Activated CD8-positive, alpha-beta memory T cell treated with anti-CD3 and anti-CD28 coated beads, Interleukin-2, amount 50 U/mL, for 24 hours (primary cell): Measurements from ENCODE around the gene F10.
"Not testable (repeated sequence)": the region's sequence is repeated elsewhere in the genome, so short reads cannot be mapped to it uniquely, and the experiment has no call there.

Experiments
- DNase-seq: peaks from one replicate; pipeline ENCODE4 v3.0.0-alpha.2; 2020; ENCODE audit errors: extremely low read depth

F10 gene

DNA sequence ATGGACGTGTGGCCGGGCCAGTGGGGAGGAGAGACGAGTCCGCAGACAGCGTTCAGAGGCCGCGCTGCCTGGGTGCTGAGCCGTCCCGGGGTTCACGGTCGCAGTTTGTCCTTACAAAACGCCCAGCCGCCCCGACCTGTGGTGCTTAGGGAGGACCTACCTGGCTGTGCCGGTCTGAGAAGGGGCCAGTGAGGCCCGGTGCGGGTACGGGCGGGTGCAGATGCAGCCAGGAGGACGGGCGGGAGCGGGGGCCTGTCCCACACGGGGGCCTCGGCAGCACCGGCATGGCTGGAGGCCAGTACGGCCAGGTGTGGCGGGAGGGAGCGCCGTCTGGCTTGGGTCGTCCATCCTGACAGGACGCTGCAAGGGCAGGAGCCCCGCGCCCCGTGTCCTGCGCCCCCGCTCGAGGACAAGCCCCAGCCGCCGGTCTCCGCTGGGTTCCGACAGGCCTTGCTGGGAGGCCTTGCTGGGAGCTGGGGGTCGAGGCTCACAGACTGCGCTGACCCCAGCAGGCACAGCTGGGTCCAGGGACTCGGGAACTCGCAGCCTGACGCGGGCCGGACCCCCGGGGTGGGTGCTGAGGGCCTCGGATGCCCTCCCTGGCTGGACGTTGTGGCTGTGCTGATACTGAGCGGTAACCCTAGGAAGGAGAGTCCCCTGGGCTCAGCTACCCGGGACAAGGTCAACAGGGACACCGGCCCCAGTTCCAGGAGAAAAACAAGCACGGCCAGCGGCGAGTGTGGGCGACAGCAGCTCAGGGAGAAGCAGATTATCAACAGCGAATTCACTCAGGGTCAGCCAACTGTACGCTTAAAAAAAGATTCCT is 30.6 kb downstream of the F10 start:
- no peak for DNase-seq

DNA sequence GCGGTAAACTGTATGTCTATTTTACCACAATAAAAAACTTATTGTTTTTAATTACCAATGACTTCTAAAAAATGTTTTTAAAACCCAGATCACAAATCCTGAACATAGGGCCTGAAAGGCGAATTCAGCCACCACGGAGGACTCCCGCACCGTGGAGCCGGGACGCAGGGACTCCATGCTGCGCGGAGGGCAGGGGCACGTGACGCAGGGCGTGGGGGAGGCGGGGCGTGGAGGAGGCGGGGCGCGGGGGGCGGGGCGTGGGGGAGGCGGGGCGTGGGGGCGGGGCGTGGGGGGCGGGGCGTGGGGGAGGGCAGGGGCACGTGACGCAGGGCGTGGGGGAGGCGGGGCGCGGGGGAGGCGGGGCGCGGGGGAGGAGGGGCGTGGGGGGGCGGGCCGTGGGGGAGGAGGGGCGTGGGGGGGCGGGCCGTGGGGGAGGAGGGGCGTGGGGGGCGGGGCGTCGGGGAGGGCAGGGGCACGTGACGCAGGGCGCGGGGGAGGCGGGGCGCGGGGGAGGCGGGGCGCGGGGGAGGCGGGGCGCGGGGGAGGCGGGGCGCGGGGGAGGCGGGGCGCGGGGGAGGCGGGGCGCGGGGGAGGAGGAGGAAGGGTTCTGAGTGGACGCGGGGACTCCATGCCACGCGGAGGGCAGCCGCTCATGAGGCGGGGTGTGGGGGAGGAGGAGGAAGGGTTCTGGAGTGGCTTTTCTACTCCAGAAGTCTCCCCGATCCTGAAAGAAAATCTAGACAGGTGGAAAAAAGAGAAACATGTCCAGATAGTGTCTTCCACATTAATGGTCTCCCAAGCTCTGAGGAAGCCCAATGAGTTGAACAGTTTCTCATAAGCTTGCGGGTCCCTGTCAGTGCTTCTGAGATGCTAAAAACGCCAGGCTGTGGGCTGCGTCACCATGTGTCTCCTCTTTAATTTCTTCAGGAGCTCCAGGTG is 31.5 kb downstream of the F10 start:
- DNase-seq = no peak

DNA sequence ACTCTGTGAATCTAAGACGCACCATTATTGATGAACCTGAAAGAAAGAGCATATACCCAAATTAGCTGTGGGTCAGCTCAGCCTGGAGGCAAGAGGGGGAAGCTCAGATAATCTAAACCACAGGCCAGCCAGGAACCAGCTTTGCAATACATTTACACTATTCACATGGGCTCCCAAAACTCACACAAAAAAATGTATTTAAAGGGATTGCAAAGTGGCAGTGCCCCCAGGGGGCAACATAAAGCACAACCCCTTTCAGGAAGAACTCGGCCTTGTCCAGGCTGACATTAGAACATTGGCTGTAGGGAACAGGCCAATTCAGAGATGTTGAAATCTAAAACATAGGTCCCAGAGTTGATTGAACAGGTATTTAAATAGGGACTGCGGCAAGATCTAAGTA is 32.6 kb downstream of the F10 start:
- no peak for DNase-seq

DNA sequence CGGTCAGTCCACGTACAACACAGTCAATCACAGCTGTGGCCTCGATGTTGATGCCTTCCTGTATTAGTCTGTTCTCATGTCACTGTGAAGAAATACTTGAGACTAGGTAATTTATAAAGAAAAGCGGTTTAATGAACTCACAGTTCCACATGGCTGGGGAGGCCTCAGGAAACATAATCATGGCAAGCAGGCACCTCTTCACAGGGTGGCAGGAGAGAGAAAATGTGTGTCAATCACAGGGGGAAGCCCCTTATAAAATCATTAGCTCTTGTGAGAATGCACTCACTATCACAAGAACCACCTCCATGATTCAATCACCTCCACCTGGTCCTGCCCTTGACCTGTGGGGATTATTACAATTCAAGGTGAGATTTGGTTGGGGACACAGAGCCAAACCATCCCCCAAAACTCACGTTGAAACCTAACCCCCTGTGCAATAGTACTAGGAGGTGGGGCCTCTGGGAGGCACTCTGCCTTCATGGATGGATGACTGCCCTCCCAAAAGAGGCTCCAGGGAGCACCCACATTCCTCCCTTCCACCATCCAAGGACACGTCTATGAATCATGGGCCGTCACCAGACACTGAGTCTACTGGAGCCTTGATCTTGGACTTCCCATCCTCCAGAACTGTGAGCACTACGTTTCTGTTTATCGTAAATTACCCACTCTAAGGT is 33.5 kb downstream of the F10 start:
- DNase-seq = no peak

DNA sequence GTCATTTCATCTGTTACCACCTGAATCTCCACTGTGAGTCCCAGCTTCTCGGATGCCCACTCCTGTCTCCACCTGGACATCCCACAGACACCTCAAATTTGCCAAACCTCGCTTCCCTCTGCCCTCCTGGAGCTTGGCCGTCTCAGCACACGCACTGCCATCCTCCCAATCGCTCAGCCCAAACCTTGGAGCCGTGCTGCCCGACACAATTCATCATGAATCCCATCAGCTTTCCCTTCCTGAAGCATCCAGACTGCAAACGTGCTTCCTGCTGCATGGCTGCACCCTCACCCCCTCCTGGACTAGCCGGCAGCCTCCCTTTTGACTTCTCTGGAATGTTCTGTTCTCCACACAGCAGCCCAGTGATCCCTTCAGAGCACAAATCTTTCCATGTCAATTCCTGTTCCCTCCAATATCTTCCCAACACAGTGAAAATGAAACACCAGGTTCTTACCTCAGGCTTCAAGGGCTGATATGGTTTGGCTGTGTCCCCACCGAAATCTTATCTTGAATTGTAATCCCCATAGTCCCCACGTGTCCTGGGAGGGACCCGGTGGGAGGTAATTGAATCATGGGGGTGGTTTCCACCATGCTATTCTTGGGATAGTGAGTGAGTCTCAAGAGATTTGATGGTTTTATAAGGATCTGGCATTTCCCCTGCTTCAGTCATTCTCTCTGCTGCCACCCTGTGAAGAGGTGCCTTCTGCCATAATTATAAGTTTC is 34.8 kb downstream of the F10 start:
- no peak for DNase-seq

DNA sequence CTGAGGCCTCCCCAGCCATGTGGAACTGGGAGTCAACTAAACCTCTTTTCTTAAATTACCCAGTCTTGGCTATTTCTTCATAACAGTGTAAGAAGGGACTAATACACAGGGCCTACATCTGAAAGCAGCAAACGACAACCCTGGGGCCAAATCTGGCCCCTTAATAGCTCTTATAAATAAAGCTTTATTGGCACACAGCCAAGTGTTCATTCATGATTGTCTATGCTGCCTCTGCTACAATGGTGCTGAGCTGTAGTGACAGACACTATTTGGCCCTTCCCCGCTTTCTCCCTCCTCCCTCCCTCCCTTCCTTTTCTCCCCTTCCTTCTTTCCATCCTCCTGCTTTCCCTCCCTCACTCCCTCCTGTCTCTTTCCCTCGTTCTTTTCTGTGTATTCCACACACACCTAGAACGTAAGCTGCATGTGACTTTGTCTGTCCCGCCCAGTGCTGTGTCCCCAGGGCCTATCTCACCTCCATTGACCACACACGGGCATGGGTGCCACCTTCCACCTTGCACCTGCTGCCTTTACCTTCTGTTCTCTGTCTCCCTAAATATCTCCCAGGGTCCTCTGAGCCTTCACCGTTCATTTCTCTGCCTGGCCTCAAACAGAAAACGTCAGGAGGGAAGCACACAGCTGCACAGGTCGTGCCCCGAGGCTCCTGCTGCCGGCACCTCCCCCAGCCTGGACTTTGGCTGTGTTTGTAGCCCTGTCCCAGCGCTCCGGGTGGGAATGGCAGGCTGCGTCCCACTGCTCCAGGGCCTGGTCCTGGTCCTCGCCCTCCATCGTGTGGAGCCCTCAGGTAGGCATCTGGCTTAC is 35.5 kb downstream of the F10 start, which contains the start of gene PROZ:
Gene PROZ, plus strand, starts transcription at position 720 of the 819 bp plus-strand sequence. Its CDS starts 13 bp downstream, at position 733.
- no peak for DNase-seq

DNA sequence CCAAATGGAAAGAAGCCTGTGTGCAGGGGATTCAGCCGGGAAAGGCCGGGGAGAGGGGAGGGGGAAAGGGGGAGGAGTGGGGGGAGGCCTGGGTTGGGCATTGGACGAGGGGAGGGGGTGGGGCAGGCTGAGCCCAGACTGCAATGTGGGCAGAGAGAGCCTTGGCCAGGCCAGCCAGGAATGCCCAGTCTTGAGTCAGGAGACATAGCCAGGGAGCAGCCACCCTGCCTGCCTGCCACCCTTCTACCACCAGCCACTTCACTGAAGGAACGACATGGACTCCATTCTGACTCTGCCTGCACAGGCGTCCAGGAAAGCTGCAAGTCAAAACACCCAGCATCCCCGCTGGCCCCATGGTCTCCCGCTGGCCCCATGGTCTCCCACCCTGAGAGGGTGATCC is 36.3 kb downstream of the F10 start:
- no peak for DNase-seq

DNA sequence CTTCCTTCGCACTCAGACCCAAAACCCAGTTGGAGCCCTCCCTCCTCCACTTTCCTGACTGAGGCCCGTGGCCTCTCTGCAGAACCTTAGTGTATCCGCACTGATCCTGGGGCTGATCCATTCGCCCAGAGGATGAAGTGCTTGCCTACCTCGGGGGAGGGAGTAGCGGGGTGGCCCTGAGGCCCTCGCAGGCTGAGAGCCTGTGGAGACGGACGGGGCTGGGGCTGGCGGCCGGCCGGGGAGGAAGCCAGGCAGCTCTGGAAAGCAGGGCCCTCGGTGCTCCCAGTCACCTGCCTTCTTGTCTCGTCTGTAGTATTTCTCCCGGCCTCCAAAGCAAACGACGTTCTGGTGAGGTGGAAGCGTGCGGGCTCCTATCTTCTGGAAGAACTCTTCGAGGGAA is 37.1 kb downstream of the F10 start:
- no peak for DNase-seq

DNA sequence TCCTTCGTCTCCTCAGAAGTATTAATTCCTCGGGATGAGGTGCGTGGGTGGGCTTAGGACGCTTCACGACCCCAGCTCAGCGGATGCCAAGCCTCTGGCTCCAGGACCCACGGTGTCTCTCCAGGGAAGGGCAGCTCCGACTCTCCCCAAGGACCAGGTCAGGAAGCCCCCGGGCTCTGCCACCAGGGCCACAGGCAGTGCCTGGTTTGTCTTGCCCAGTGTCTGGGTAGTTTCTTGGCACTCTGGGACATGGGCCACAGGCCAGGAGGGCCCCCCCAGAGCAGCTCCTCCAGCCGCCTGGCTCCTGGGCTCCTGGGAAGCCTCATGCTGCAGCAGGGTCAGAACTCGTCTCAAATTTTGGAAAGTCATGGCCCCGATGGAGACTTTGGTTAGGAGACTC is 38.4 kb downstream of the F10 start:
- no peak for DNase-seq

DNA sequence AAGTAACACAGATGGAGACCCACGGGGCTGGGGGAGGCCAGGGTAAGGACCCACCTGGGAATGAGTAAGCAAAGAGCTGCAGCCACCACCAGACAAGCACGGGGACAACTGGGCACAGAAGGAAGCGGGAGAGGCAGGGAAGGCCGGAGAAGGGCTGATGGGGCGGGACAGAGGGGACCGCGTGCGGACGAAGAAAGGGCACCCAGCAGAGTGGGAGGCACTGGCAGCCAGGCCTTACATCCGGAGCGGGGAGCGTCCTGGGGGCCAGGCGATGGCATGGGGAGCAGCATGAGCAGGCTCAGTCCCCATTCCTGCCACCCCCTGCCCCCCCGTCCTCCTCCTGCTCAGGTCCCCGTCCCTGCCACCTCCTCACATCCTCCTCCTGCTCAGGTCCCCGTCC is 38.8 kb downstream of the F10 start:
- no peak for DNase-seq

DNA sequence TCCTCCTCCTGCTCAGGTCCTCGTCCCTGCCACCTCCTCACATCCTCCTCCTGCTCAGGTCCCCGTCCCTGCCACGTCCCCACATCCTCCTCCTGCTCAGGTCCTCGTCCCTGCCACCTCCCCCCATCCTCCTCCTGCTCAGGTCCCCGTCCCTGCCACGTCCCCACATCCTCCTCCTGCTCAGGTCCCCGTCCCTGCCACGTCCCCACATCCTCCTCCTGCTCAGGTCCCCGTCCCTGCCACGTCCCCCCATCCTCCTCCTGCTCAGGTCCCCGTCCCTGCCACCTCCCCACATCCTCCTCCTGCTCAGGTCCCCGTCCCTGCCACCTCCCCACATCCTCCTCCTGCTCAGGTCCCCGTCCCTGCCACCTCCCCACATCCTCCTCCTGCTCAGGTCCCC is 39.4 kb downstream of the F10 start:
- DNase-seq = not testable (repeated sequence)

DNA sequence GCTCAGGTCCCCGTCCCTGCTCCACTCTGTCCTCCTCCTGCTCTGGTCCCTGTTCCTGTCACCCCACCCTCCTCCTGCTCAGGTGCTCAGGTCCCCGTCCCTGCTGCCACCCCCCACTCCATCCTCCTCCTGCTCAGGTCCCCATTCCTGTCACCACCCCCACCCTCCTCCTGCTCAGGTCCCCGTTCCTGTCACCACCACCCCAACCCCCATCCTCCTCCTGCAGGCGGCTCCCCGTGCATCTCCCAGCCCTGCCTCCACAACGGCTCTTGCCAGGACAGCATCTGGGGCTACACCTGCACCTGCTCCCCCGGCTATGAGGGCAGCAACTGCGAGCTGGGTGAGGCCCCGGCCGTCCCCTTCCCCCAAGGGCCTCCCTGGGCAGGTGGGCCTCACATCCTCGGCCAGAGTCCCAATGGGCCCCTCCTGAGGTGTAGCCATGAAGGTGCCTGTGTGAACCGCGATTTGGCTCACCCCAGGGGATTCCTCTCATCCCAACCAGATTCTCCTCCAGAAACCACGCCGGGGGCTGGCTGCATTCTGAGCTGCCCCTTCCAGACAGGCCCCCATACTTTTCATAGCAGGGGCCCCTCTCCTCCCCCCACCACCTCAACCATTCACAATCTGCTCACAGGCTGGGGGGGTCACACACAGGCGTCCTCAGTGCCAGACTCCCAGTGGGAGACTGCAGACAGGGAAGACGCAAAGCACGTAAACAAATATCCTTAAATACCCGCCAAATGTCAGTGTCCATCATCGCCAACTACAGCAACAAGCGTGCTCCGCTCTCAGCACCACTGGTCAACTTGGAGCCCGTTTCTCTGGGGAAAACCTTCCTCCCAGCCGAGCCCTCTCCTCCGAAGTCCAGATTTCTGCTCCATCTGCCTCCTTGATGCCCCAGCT is 40.4 kb downstream of the F10 start:
- no peak for DNase-seq

DNA sequence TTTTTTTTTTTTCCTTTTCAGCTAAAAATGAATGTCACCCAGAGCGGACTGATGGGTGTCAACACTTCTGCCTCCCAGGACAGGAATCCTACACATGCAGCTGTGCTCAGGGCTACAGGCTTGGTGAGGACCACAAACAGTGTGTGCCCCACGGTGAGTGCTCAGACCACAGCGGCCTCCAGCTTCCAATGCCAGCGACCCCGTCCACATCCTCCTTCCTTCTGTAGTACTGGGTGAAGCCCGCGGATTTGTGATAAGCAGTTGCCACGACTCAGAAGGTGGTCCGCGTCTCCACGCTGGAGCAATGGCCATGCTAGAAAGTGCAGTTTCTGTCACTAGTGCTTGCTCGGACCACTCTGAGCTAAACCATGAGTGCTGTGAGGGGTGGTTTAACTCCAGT is 41.9 kb downstream of the F10 start:
- DNase-seq = no peak

DNA sequence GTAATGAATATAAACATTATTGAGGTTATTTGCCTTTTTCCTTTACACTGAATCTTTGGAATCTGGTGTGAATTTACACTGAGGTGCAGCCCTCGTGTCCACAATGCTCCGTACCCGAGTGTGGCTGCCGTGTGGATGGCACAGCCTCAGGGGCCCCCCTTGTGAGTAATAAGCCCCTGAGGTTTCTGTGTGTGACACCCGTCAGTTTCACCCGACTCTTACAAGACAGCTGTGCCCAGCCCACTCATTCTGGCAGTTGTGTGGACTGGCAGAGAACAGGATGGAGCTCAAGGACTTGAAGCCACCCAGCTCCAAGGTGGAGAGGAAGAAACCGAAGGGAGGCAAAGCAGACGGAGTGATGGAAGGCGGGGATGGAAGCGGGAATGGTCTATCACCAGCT is 43.7 kb downstream of the F10 start:
- no peak for DNase-seq

DNA sequence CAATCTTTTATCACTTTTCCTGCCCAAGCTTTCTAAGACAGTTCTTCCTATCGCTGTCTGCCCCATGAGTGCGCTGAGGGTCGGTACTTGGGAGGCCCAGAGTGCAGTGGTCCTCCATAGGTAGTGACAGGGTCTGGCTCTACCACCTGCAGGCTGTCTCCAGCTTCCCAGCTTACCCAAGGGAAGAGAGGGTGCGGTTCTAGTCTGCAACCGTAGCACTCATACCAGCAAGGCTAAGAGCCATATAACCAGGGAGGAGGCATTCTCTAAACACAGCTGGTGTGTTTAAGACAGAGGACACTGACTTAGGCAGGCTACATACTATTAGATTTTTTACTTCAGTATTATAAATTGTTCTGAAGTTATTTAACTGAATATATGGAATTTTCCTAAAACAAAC is 44.1 kb downstream of the F10 start:
- DNase-seq = no peak

DNA sequence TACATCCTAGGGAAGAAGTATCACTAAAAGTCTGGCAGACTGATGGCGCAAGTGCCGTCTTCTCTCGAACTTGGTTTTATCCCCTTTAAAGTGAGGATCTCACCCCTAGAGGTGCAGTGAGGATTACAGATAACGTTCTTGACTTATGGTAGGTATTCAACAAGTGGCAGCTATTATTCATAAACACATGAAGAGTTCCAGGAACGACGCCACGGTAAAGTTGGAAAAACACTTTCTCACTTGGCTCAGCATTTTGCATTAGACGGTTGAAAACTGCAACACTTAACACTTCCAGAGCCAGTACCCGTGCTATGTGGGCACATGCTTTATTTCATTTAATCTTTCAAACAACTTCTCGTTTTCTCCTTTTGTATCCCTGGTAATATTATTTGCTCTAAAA is 44.6 kb downstream of the F10 start:
- no peak for DNase-seq

DNA sequence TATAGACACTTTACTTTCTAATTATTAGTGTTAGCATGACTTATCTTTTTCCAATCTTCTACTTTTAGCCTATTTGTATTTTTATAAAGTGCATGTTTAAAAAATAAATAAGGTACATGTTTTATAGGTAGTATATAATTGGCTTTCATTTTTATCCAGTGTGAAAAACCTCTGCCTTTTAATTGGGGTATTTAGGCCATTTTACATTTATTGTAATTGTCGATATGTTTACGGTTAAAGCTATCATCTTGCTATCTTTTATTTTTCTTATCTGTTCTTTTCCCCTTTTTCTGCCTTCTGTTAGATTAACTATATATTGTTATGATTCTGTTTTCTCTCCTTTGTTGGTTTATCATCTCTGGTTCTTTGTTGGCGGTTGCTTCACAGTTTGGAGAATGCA is 45.0 kb downstream of the F10 start:
- DNase-seq = no peak

DNA sequence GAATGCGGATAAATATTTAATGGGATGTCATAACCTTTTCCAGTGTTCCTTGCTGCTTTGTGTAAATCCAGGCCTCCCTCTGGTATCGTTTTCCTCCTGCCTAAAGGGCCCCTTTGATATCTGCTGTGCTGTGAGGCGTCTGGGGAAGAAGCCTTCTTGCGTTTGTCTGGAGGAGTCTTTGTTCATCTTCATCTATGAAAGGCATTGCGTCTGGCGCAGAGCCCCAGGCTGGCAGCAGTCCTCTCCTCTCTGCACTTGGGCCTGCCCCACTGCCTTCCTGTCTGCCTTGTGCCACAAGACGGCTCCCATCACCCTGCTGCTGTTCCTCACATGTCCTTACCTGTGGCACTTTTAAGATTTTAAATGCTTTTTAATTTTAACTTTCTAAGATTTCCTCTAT is 45.6 kb downstream of the F10 start:
- no peak for DNase-seq
